Uterus (tissue), 4 donors: Measurements from ENCODE around the gene SNF8. TPM values are rescaled to one million over a fixed set of nuclear protein-coding genes. Genes with fewer than 3 reads are reported as not detected.

Experiments
- DNase-seq, 2 donors: peaks; one replicate each; pipeline ENCODE4 v3.0.0-alpha.2; 2019 to 2020
- H3K27ac ChIP-seq, 2 donors: fragments of 200-600 bp; sonication (generic); 1 replicate in 1 of 2; 2 replicates in 1 of 2; pipeline ENCODE4 v1.5.1; 2016 to 2018
- H3K27me3 ChIP-seq, 2 donors: fragments of 200-600 bp; sonication (generic); one replicate each; pipeline ENCODE4 v1.5.1; 2018 to 2019; ENCODE audit warnings: control low read depth in 1 of 2
- H3K36me3 ChIP-seq, 2 donors: fragments of 200-600 bp; sonication (generic); one replicate each; pipeline ENCODE4 v1.5.1; 2019; ENCODE audit warnings: control low read depth in 1 of 2
- H3K4me1 ChIP-seq, 2 donors: fragments of 200-600 bp; sonication (generic); one replicate each; pipeline ENCODE4 v1.5.1; 2018 to 2019; ENCODE audit warnings: control low read depth in 1 of 2
- H3K4me3 ChIP-seq, 2 donors: fragments of 200-600 bp; sonication (generic); 1 replicate in 1 of 2; 2 replicates in 1 of 2; pipeline ENCODE4 v1.5.1; 2018 to 2019; ENCODE audit warnings: mild to moderate bottlenecking in 1 of 2
- H3K9me3 ChIP-seq, 2 donors: fragments of 200-600 bp; sonication (generic); one replicate each; pipeline ENCODE4 v1.5.1; 2019; ENCODE audit warnings: control low read depth in 1 of 2
- CTCF ChIP-seq, 4 experiments: fragments of 200-600 bp in 2 of 4; fragments of 450-650 bp in 2 of 4; sonication (generic) in 2 of 4; IDR thresholded peaks; one replicate each; pipeline ENCODE4 v1.5.1; 2016 to 2019; ENCODE audit warnings: antibody characterized with exemption in 4 of 4, mild to moderate bottlenecking in 2 of 4, moderate library complexity in 1 of 4
- POLR2A ChIP-seq, 2 donors: fragments of 450-650 bp; IDR thresholded peaks; one replicate each; pipeline ENCODE4 v1.6.1; 2016; ENCODE audit warnings: antibody characterized with exemption in 2 of 2, mild to moderate bottlenecking in 1 of 2, moderate library complexity in 1 of 2
- intact Hi-C: fragments of 100-400 bp; cut with DNase I; formaldehyde crosslinking; loops from one replicate; pipeline ENCODE4 v1.15.1; 2023; ENCODE audit warnings: low total_unique reads
- total RNA-seq, 4 donors: library from RNA; depleted of rRNA in 3 of 4; stranded (reverse); fragments of >200 nt in 3 of 4; gene quantifications; one replicate each; pipeline versions ENCODE4 v1.1.0 to v1.2.4, GENCODE V29; 2014 to 2023
- donor health status: DM: yes; HTN: yes; CAD: no.

Gene SNF8
- total RNA-seq, 4 donors from 2014 or later = 6.9 to 64.6 (median 38.4) TPM

GRCh38 chr17:48925251-48925990 lies 19.2 kb downstream of the SNF8 start:
- intact Hi-C loops = no loop called here
- Histone ChIP-seq H3K27ac (no peak overlapping the region), H3K4me3 (no peak overlapping the region), H3K4me1 (no peaks in the 10 kb centered on the region), H3K36me3 (no peaks in the 10 kb centered on the region), H3K9me3 (no peaks in the 10 kb centered on the region), H3K27me3 (no peaks in the 10 kb centered on the region)
- DNase-seq = no peak
- TF ChIP-seq POLR2A (IDR thresholded peaks at IDR 0.05) = no peak

- DNase-seq = no peak
- intact Hi-C loops = no loop called here
- Histone ChIP-seq H3K4me1 (no peaks in the 10 kb centered on the region), H3K36me3 (no peaks in the 10 kb centered on the region), H3K4me3 (no peak overlapping the region), H3K27me3 (no peaks in the 10 kb centered on the region), H3K27ac (no peak overlapping the region), H3K9me3 (no peaks in the 10 kb centered on the region)
- TF ChIP-seq POLR2A (IDR thresholded peaks at IDR 0.05) = no peak
- no peak for TF ChIP-seq CTCF (IDR thresholded peaks at IDR 0.05)
Measured at GRCh38 chr17:48915459-48916282, 29.0 kb downstream of the SNF8 start.

GRCh38 chr17:48912476-48912875 lies 32.2 kb downstream of the SNF8 start:
- Histone ChIP-seq H3K9me3 (no peaks in the 10 kb centered on the region), H3K4me1 (peaks cover 0 to 6% of the 10 kb centered on the region in 2 donors), H3K27ac (no peak overlapping the region), H3K36me3 (no peaks in the 10 kb centered on the region), H3K27me3 (no peaks in the 10 kb centered on the region), H3K4me3 (no peak overlapping the region)
- no peak for TF ChIP-seq CTCF (IDR thresholded peaks at IDR 0.05)
- TF ChIP-seq POLR2A (IDR thresholded peaks at IDR 0.05) = no peak
- intact Hi-C loops = no loop called here
- DNase-seq = no peak

- no peaks in the 10 kb centered on the region for H3K36me3 ChIP-seq
- no peak overlapping the region for H3K4me3 ChIP-seq
- no peak overlapping the region for H3K27ac ChIP-seq
- H3K9me3 ChIP-seq = no peaks in the 10 kb centered on the region
- H3K4me1 ChIP-seq = peaks cover 0 to 6% of the 10 kb centered on the region in 2 donors
- no peak for DNase-seq
- TF ChIP-seq CTCF (IDR thresholded peaks at IDR 0.05) = no peak
- no peak for TF ChIP-seq POLR2A (IDR thresholded peaks at IDR 0.05)
- intact Hi-C loops = no loop called here
- no peaks in the 10 kb centered on the region for H3K27me3 ChIP-seq
Measured at GRCh38 chr17:48910370-48910769, 34.3 kb downstream of the SNF8 start.

GRCh38 chr17:48909783-48910182 lies 34.9 kb downstream of the SNF8 start:
- Histone ChIP-seq H3K4me3 (peak overlapping the region in 1 of 2 donors; percentile 98), H3K27me3 (no peaks in the 10 kb centered on the region), H3K27ac (peak overlapping the region; percentile 86 to 87), H3K4me1 (peaks cover 0 to 6% of the 10 kb centered on the region in 2 donors), H3K36me3 (no peaks in the 10 kb centered on the region), H3K9me3 (no peaks in the 10 kb centered on the region)
- DNase-seq = no peak
- TF ChIP-seq CTCF (IDR thresholded peaks at IDR 0.05) = no peak
- TF ChIP-seq POLR2A (IDR thresholded peaks at IDR 0.05) = no peak
- intact Hi-C loops = no loop called here
